RWPE2 (cell line): ENCODE measurements around the gene FEV.

Source experiments
- ATAC-seq: fragments of 200-7000 bp; cut with Tn5 transposase; 3 replicates; pipeline ENCODE4 v1.9.1; 2021; ENCODE audit warnings: low read depth
- DNase-seq: peaks from one replicate; pipeline ENCODE4 v3.0.0-alpha.2; 2020; ENCODE audit warnings: low spot score
- H3K27ac ChIP-seq: fragments of 450-650 bp; 2 replicates; pipeline ENCODE4 v1.5.1; 2017; ENCODE audit warnings: mild to moderate bottlenecking; ENCODE audit not compliant: poor library complexity, severe bottlenecking
- H3K27me3 ChIP-seq: fragments of 250-450 bp; sonication (Bioruptor Pico); 2 replicates; pipeline ENCODE4 v1.5.1; 2021; ENCODE audit warnings: mild to moderate bottlenecking, moderate library complexity; ENCODE audit not compliant: insufficient read depth, poor library complexity, severe bottlenecking
- H3K36me3 ChIP-seq: fragments of 250-450 bp; sonication (Bioruptor Pico); 2 replicates; pipeline ENCODE4 v1.5.1; 2020; ENCODE audit warnings: low read depth, mild to moderate bottlenecking, moderate library complexity
- H3K4me1 ChIP-seq: fragments of 250-450 bp; sonication (Bioruptor Pico); 2 replicates; pipeline ENCODE4 v1.5.1; 2021; ENCODE audit warnings: mild to moderate bottlenecking, moderate library complexity; ENCODE audit not compliant: insufficient read depth, poor library complexity, severe bottlenecking
- H3K4me3 ChIP-seq: fragments of 250-450 bp; sonication (Bioruptor Pico); 2 replicates; pipeline ENCODE4 v1.5.1; 2021; ENCODE audit warnings: mild to moderate bottlenecking, moderate library complexity; ENCODE audit not compliant: severe bottlenecking
- H3K9me3 ChIP-seq: fragments of 250-450 bp; sonication (Bioruptor Pico); 2 replicates; pipeline ENCODE4 v1.5.1; 2021; ENCODE audit warnings: mild to moderate bottlenecking, moderate library complexity; ENCODE audit not compliant: severe bottlenecking
- TF ChIP-seq, protein P1 (sequence below): fragments of 450-650 bp; IDR thresholded peaks from one replicate; pipeline ENCODE4 v1.5.1; 2017; ENCODE audit warnings: mild to moderate bottlenecking, moderate library complexity; ENCODE audit not compliant: poor library complexity, severe bottlenecking

FEV gene

DNA sequence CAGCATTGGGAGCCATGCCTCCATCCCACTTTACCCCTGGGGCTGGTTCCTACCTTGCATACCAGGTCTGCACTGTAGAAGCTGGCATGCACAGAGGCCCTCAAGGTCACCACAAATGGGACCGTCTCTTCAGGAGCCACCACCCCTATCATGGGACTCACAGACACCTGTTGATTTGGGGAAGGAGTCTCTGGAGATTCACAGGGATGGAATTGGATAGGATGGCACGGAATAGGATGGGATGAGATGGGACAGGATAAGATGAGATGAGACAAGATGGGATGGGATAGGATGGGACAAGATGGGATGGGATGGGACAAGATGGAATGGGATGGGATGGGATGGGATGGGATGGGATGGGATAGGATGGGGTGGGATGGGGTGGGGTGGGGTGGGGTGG is 24.3 kb upstream of the FEV start:
- H3K36me3 ChIP-seq: no peaks in the 10 kb centered on the region
- H3K27me3 ChIP-seq: peaks cover 4% of the 10 kb centered on the region
- H3K9me3 ChIP-seq: no peaks in the 10 kb centered on the region
- TF ChIP-seq, protein P1, sequence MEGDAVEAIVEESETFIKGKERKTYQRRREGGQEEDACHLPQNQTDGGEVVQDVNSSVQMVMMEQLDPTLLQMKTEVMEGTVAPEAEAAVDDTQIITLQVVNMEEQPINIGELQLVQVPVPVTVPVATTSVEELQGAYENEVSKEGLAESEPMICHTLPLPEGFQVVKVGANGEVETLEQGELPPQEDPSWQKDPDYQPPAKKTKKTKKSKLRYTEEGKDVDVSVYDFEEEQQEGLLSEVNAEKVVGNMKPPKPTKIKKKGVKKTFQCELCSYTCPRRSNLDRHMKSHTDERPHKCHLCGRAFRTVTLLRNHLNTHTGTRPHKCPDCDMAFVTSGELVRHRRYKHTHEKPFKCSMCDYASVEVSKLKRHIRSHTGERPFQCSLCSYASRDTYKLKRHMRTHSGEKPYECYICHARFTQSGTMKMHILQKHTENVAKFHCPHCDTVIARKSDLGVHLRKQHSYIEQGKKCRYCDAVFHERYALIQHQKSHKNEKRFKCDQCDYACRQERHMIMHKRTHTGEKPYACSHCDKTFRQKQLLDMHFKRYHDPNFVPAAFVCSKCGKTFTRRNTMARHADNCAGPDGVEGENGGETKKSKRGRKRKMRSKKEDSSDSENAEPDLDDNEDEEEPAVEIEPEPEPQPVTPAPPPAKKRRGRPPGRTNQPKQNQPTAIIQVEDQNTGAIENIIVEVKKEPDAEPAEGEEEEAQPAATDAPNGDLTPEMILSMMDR: no peak
- H3K4me1 ChIP-seq: no peaks in the 10 kb centered on the region
- ATAC-seq (no peak), DNase-seq (no peak)
- no peak overlapping the region for H3K4me3 ChIP-seq
- no peak overlapping the region for H3K27ac ChIP-seq

- no peaks in the 10 kb centered on the region for H3K4me1 ChIP-seq
- H3K27ac ChIP-seq: no peak overlapping the region
- H3K27me3 ChIP-seq: peaks cover 41% of the 10 kb centered on the region
- no peak overlapping the region for H3K4me3 ChIP-seq
- H3K9me3 ChIP-seq: no peaks in the 10 kb centered on the region
- no peak for ATAC-seq
- TF ChIP-seq, protein P1: no peak
- DNase-seq: no peak
- H3K36me3 ChIP-seq: no peaks in the 10 kb centered on the region
These were observed 19.0 kb upstream of the FEV start for GRCh38 chr2:219003979-219004378.

DNA sequence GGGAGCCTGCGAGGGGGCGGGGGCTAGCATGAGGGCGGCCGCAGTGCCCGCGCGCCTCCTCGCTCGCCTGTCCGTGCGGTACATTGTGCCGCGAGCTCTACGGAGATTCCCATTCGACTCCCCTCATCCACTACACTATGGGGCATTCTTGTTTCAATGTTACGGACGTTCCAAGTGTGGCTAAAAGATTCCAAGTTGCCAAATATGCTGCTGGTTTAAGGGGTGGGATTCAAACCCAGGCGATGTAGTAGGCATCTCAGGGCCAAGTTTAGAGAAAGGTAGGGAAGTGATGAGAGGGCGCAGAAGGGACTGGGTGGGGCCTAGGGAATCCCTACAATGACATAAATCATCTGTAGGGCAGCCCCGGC is 18.3 kb upstream of the FEV start:
- H3K4me3 ChIP-seq: no peak overlapping the region
- no peaks in the 10 kb centered on the region for H3K36me3 ChIP-seq
- ATAC-seq (no peak), DNase-seq (no peak)
- H3K9me3 ChIP-seq: no peaks in the 10 kb centered on the region
- H3K4me1 ChIP-seq: no peaks in the 10 kb centered on the region
- TF ChIP-seq, protein P1: no peak
- H3K27ac ChIP-seq: no peak overlapping the region
- H3K27me3 ChIP-seq: peaks cover 41% of the 10 kb centered on the region

DNA sequence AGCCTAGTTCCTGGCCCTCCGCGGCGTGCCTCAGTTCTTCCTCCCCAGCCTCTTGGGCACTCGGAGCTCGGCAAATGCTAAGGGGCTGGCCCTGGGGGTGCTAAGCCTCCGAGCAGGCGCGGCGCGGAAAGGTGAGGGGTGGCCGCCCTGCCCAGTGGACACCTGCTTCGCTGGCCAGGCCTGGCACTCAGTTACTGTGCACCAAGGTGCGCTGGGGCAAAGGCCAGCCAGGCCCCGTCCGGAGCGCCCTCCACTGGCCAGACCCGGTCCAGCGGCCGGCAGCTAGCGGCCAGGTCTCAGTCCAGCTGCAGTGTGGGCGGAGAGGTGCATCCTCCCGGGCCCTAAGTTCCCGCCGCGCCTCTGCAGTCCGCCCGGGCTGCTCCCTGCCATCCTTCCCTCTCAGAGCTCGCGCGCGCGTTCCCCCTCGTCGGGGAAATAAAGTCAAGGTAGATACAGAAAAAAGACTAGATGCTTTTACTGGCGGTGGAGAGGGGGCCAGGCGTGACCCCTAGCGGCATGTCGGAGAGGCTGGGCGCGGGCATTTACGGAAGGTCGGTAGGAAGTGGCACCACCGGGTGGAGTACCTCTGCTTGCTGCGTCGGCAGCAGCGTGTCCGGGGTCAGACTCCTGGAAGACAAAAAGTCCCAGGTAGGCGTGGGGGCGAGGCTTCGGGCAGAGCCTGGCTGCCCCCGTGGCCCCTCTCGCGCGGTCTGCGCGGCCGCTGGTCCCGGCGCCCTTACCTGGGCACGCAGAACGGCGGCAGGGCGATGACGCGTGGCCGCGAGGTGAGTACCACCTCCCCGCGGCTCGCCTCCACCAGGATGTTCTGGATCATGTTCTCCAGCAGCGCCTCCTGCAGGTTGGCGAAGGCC is 17.6 kb upstream of the FEV start:
- H3K9me3 ChIP-seq: no peaks in the 10 kb centered on the region
- no peak for DNase-seq

More for the DNA sequence above, 17.6 kb upstream of the FEV start:
- Histone ChIP-seq H3K4me1 (no peaks in the 10 kb centered on the region), H3K4me3 (peak overlapping the region; percentile 5), H3K27ac (no peak overlapping the region), H3K27me3 (peaks cover 41% of the 10 kb centered on the region), H3K36me3 (no peaks in the 10 kb centered on the region)
- TF ChIP-seq, protein P1: peak; percentile 55
- ATAC-seq: peak; percentile 33
